ENCODE results near the gene SDK2. TPM values are rescaled to one million over a fixed set of nuclear protein-coding genes. Genes with fewer than 3 reads are reported as not detected.

Gene SDK2
- total and polyA plus RNA-seq, 9 of the 15 experiments (the other 6 are each of a cell fraction or from before 2014, with no cell fraction given), result 0.04 TPM; not detected in 8

- ChIA-PET CTCF (ENCODE audit: low intra/inter-chr PET ratio) (no interaction called here), POLR2A (interaction anchor here (0.5 to 0.6 kb wide), 2 partner anchors 42 to 130 kb away, joined by 3 to 4 read pairs; no protein-coding TSS in a partner anchor)
- whole genome bisulfite sequencing (ENCODE audit: insufficient coverage, low coverage, missing lambda C conversion rate), result 37% methylated on average over 2 of the region's 2 CpGs
- H3K36me3 ChIP-seq (ENCODE audit: control insufficient read depth, insufficient read depth, low read length), result no peaks in the 10 kb centered on the region
- in situ Hi-C loops (cut with MboI), result no loop called here
- H3K79me2 ChIP-seq (ENCODE audit: control insufficient read depth, insufficient read depth, low read length), result no peaks in the 10 kb centered on the region
- no peak overlapping the region for H3K9ac ChIP-seq (ENCODE audit: insufficient read depth in 1 of 2, low read depth in 2 of 2, low read length in 2 of 2)
- H3K9me3 ChIP-seq (replicated peaks; ENCODE audit: control insufficient read depth, insufficient read depth, low read depth, low read length), result no peaks in the 10 kb centered on the region
- H3K9me1 ChIP-seq (ENCODE audit: control insufficient read depth, insufficient read depth, low read length), result no peaks in the 10 kb centered on the region
- H3K4me2 ChIP-seq (ENCODE audit: insufficient read depth, low read length), result no peak overlapping the region
- FAIRE-seq (no peak), DNase-seq (ENCODE audit: extremely low read depth in 1 of 4, low spot score in 3 of 4) (no peak), ATAC-seq (no peak)
- no peaks in the 10 kb centered on the region; the same call in 1 of the 2 replicates for H4K20me1 ChIP-seq (replicated peaks; ENCODE audit: control insufficient read depth, insufficient read depth, low read length)
- H3K27ac ChIP-seq (ENCODE audit: extremely low read depth, low read depth, low read length), result no peak overlapping the region
- intact Hi-C loops (cut with micrococcal nuclease), result no loop called here
- H3K4me3 ChIP-seq, result no peak overlapping the region
- H2AFZ ChIP-seq (ENCODE audit: low read depth, low read length), result no peak overlapping the region
- no peaks in the 10 kb centered on the region; a peak in 1 of 5 replicates for H3K4me1 ChIP-seq (replicated peaks in 1 of 2; ENCODE audit: control insufficient read depth in 2 of 2, insufficient read depth in 2 of 2, low read length in 2 of 2)
- no TSS peak for BruUV-seq (replicated peaks)
- peaks cover 0 to 12% of the 10 kb centered on the region in 2 experiments; a peak in 2 of 5 replicates for H3K27me3 ChIP-seq (ENCODE audit: control insufficient read depth in 2 of 2, insufficient read depth in 2 of 2, low read length in 2 of 2)
- TF ChIP-seq ZBTB40 (IDR thresholded peaks at IDR 0.05) (no peak), ZBTB40 (CRISPR knock-in tag; IDR thresholded peaks at IDR 0.05) (no peak), REST (IDR thresholded peaks at IDR 0.05; ENCODE audit: borderline replicate concordance) (no peak), REST (CRISPR knock-in tag; IDR thresholded peaks at IDR 0.05; ENCODE audit: low read depth) (no peak), RNF2 (IDR thresholded peaks at IDR 0.05) (no peak), PTTG1 (tag; IDR thresholded peaks at IDR 0.05; ENCODE audit: low read depth) (no peak)
Observed at GRCh38 chr17:73564843-73565242, 79.4 kb downstream of the SDK2 start.

Data from K562 (cell line).